ENCODE measurements around the gene CCL24.
"Not testable (repeated sequence)": the region's sequence is repeated elsewhere in the genome, so short reads cannot be mapped to it uniquely, and the experiment has no call there.

Gene CCL24

DNA sequence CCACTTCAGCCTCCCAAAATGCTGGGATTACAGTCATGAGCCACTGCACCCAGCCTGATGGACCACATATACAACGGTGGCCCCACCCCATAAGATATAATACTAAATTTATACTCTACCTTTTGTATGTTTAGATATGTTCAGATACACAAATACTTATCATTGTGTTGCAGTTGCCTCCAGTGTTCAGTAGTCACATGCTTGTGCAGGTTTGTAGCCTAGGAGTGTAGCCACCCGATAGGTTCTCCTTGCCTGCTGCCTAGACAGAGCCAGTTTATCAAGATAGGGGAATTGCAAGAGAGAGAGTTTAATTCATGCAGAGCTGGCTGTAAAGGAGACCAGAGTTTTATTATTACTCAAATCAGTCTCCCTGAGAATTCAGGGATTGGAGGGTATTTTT is 9.6 kb downstream of the CCL24 start:
- no peak for DNase-seq (ENCODE audit: extremely low read depth, insufficient read length)
- Histone ChIP-seq H3K36me3 (ENCODE audit: control insufficient read depth, insufficient read depth, low read length) (no peaks in the 10 kb centered on the region), H3K4me3 (replicated peaks; ENCODE audit: low read depth, low read length) (no peak overlapping the region), H3K27me3 (replicated peaks; ENCODE audit: control insufficient read depth, insufficient read depth, low read length) (no peaks in the 10 kb centered on the region)
- TF ChIP-seq, protein P1, sequence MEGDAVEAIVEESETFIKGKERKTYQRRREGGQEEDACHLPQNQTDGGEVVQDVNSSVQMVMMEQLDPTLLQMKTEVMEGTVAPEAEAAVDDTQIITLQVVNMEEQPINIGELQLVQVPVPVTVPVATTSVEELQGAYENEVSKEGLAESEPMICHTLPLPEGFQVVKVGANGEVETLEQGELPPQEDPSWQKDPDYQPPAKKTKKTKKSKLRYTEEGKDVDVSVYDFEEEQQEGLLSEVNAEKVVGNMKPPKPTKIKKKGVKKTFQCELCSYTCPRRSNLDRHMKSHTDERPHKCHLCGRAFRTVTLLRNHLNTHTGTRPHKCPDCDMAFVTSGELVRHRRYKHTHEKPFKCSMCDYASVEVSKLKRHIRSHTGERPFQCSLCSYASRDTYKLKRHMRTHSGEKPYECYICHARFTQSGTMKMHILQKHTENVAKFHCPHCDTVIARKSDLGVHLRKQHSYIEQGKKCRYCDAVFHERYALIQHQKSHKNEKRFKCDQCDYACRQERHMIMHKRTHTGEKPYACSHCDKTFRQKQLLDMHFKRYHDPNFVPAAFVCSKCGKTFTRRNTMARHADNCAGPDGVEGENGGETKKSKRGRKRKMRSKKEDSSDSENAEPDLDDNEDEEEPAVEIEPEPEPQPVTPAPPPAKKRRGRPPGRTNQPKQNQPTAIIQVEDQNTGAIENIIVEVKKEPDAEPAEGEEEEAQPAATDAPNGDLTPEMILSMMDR (IDR thresholded peaks at IDR 0.05; ENCODE audit: insufficient read depth, low read length, poor library complexity, severe bottlenecking) = no peak

DNA sequence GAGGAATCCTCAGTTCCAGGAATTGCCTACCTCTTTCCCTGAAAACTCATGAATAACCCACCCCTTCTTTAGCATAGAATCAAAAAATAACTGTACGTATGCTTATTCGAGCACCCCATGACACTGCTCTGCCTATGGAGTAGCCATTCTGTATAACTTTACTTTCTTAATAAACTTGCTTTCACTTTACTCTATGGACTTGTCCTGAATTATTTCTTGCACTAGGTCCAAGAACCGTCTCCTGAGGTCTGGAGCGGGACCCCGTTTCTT is 11.1 kb downstream of the CCL24 start:
- H3K4me3 ChIP-seq (replicated peaks; ENCODE audit: low read depth, low read length) = no peak overlapping the region
- H3K36me3 ChIP-seq (ENCODE audit: control insufficient read depth, insufficient read depth, low read length) = no peaks in the 10 kb centered on the region
- TF ChIP-seq, protein P1 (IDR thresholded peaks at IDR 0.05; ENCODE audit: insufficient read depth, low read length, poor library complexity, severe bottlenecking) = no peak
- H3K27me3 ChIP-seq (replicated peaks; ENCODE audit: control insufficient read depth, insufficient read depth, low read length) = no peaks in the 10 kb centered on the region
- no peak for DNase-seq (ENCODE audit: extremely low read depth, insufficient read length)

DNA sequence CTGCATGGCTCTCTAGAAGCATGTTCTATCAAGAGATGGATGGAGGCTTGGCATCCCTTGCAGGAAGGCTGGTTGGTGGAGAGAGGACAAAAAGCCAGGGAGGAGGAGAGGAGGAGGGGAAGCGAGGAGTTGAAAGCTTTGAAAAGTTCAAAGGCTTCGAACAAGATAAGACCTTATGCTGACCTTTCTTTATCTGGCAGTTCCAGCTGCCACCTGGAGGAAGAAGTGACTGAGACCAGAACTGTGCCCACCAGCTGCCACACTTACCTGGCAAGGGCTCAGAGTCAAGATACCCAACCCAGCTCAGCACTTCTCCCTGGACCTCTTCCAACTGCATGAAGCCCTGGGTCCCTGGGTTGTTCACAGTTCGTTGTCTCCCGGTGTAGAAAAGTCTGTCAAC is 14.8 kb downstream of the CCL24 start:
- no peak for DNase-seq (ENCODE audit: extremely low read depth, insufficient read length)
- no peaks in the 10 kb centered on the region for H3K27me3 ChIP-seq (replicated peaks; ENCODE audit: control insufficient read depth, insufficient read depth, low read length)

DNA sequence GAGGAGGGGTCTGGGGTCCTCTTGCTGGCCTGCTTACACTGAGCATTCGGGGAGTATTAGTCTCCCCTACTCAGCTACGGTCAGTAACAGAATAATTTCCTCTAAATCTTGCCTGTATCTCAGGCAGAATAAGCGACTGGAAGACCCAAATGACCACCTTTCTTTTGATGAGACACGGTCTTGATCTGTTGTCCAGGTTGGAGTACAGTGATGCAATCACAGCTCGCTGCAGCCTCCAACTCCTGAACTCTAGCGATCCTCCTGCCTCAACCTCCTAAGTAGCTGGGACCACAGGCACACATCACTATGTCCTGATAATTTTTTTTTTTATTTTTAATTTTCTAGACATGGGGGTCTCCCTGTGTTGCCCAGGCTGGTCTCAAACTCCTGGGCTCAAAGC is 17.2 kb downstream of the CCL24 start:
- no peak for DNase-seq (ENCODE audit: extremely low read depth, insufficient read length)
- Histone ChIP-seq H3K36me3 (ENCODE audit: control insufficient read depth, insufficient read depth, low read length) (no peaks in the 10 kb centered on the region), H3K4me3 (replicated peaks; ENCODE audit: low read depth, low read length) (no peak overlapping the region), H3K27me3 (replicated peaks; ENCODE audit: control insufficient read depth, insufficient read depth, low read length) (no peaks in the 10 kb centered on the region)
- TF ChIP-seq, protein P1 (IDR thresholded peaks at IDR 0.05; ENCODE audit: insufficient read depth, low read length, poor library complexity, severe bottlenecking) = no peak

More for the DNA sequence above, 14.8 kb downstream of the CCL24 start:
- TF ChIP-seq, protein P1 (IDR thresholded peaks at IDR 0.05; ENCODE audit: insufficient read depth, low read length, poor library complexity, severe bottlenecking) = no peak
- Histone ChIP-seq H3K4me3 (replicated peaks; ENCODE audit: low read depth, low read length) (no peak overlapping the region), H3K36me3 (ENCODE audit: control insufficient read depth, insufficient read depth, low read length) (no peaks in the 10 kb centered on the region)

DNA sequence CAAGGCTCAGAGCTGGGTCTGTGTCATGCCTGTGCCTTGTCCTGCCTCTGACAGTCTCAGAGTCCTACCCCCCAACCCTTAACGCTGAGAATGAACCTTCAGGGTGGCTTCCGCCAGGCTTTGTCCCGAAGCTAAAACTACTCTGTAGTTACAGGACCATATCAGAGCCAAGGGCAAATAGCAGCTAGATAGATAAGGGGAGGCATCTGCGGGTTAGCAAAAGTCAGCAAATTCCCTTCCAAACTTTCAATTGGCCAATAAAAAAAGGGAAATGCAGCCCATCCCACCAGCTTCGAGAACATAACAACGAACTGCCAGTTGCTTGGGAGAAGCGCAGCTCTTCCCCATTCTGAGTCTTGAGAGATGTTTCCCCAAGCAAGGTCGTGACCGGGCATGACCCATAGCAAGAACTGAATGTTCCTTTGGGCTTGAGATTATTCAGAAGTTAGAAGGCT is 17.7 kb downstream of the CCL24 start:
- DNase-seq (ENCODE audit: extremely low read depth, insufficient read length) = no peak
- Histone ChIP-seq H3K27me3 (replicated peaks; ENCODE audit: control insufficient read depth, insufficient read depth, low read length) (no peaks in the 10 kb centered on the region), H3K4me3 (replicated peaks; ENCODE audit: low read depth, low read length) (no peak overlapping the region), H3K36me3 (ENCODE audit: control insufficient read depth, insufficient read depth, low read length) (no peaks in the 10 kb centered on the region)
- TF ChIP-seq, protein P1 (IDR thresholded peaks at IDR 0.05; ENCODE audit: insufficient read depth, low read length, poor library complexity, severe bottlenecking) = no peak

DNA sequence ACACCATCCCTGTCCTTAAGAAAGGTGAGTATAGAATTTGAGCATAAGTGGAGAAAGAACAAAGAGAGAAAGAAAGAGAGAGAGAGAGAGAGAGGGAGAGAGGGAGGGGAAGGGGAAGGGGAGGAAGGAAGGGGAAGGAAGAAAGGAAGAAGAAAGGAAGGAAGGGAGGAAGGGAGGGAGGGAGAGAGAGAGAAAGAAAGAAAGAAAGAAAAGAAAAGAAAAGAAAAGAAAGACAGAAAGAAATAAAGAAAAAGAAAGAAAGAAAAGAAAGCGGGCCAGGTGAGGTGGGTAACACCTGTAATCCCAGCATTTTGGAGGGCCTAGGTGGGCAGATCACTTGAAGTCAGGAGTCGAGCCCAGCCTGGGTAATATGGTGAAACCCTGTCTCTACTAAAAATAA is 19.9 kb downstream of the CCL24 start:
- H3K4me3 ChIP-seq (replicated peaks; ENCODE audit: low read depth, low read length) = no peak overlapping the region

DNA sequence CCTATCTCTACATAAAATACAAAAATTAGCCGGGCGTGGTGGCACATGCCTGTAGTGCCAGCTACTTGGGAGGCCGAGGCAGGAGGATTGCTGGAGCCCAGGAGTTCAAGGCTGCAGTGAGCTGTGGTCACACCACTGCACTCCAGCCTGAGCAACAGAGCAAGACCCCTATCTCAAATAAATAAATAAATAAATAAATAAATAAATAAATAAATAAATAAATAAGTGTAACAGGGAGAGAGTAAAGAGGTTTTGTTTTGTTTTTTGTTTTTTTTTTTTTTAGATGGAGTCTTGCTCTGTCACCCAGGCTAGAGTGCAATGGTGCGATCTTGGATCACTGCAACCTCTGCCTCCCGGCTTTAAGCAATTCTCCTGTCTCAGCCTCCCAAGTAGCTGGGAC is 21.0 kb downstream of the CCL24 start:
- not testable (repeated sequence) for H3K4me3 ChIP-seq (replicated peaks; ENCODE audit: low read depth, low read length); H3K36me3 ChIP-seq (ENCODE audit: control insufficient read depth, insufficient read depth, low read length); H3K27me3 ChIP-seq (replicated peaks; ENCODE audit: control insufficient read depth, insufficient read depth, low read length); DNase-seq (ENCODE audit: extremely low read depth, insufficient read length)

More for the DNA sequence above, 19.9 kb downstream of the CCL24 start:
- Histone ChIP-seq H3K36me3 (ENCODE audit: control insufficient read depth, insufficient read depth, low read length) (no peaks in the 10 kb centered on the region), H3K27me3 (replicated peaks; ENCODE audit: control insufficient read depth, insufficient read depth, low read length) (no peaks in the 10 kb centered on the region)
- no peak for DNase-seq (ENCODE audit: extremely low read depth, insufficient read length)
- TF ChIP-seq, protein P1 (IDR thresholded peaks at IDR 0.05; ENCODE audit: insufficient read depth, low read length, poor library complexity, severe bottlenecking) = no peak
